ENCODE results near the gene EPHX1. TPM values are rescaled to one million over a fixed set of nuclear protein-coding genes. Genes with fewer than 3 reads are reported as not detected.

Gene EPHX1
- total and polyA plus RNA-seq, 4 donors, result 31.7 to 115 (median 98.5) TPM

DNA sequence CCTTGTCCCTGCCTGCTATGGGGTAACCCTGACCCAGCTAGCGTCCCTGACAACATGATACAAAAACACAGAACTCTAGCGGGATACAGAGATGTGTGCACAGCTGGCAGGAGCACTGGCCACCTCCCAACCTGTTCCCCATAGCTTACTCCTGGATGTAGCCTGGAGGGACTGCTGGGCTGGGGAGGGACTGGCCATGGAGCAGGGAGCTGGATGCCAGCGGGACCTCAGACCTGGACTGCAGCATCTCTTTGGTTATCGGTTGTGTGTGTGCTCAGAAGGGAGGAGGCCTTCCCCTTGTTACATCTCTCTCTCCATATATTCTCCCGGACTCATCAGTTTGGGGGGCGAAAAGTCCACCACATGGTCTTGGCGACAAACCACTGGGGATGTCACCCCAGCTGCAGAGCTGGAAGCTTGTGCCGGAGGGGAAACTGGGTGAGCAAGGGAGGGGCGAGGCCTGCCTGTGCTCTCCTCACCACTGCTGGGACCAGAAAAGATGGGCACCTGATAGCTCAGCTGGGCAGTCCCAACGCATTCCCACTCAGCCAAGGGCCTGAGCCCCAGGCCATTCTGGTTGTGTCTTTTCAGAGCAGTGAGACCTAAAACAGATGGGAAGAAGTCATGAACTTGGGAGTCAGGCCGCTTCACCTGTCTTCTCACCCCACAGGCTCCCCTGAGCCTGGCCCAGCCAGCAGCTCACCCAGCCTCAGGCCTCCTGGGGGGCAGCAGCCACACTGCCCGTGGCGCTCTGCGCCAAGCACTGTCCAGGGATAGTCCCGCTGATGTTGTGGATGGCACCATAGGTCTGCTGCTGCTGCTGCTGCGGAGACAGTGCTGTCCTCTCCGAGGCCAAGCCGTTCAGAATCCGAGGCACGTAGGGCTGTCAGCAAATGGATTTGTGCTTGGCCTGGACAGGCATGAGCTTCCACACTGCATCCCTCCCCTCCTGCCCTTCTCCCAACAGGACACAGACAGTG, 36.7 kb downstream of the EPHX1 start:
- no peak overlapping the region for H3K27ac ChIP-seq (ENCODE audit: low read depth in 1 of 2, low read length in 1 of 2)
- H3K9me3 ChIP-seq (ENCODE audit: control insufficient read depth in 4 of 4, insufficient read depth in 3 of 4, low read length in 3 of 4), result no peaks in the 10 kb centered on the region
- no peaks in the 10 kb centered on the region for H3K27me3 ChIP-seq (ENCODE audit: control insufficient read depth in 3 of 3, insufficient read depth in 3 of 3, low read length in 2 of 3)
- ATAC-seq (ENCODE audit: insufficient read depth, low FRiP score) (no peak), DNase-seq (no peak)
- TF ChIP-seq, protein P1, sequence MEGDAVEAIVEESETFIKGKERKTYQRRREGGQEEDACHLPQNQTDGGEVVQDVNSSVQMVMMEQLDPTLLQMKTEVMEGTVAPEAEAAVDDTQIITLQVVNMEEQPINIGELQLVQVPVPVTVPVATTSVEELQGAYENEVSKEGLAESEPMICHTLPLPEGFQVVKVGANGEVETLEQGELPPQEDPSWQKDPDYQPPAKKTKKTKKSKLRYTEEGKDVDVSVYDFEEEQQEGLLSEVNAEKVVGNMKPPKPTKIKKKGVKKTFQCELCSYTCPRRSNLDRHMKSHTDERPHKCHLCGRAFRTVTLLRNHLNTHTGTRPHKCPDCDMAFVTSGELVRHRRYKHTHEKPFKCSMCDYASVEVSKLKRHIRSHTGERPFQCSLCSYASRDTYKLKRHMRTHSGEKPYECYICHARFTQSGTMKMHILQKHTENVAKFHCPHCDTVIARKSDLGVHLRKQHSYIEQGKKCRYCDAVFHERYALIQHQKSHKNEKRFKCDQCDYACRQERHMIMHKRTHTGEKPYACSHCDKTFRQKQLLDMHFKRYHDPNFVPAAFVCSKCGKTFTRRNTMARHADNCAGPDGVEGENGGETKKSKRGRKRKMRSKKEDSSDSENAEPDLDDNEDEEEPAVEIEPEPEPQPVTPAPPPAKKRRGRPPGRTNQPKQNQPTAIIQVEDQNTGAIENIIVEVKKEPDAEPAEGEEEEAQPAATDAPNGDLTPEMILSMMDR (IDR thresholded peaks at IDR 0.05; ENCODE audit: control extremely low read depth, extremely low read depth), result no peak
- WGBS, 2 donors, result 90 to 95% methylated on average over 20 of the region's 20 CpGs
- no peak overlapping the region for H3K4me3 ChIP-seq
- H3K36me3 ChIP-seq (ENCODE audit: control insufficient read depth in 4 of 4, insufficient read depth in 4 of 4, low read length in 4 of 4), result peaks cover 0 to 61% (median 48%) of the 10 kb centered on the region in 4 donors
- H3K4me1 ChIP-seq (ENCODE audit: control insufficient read depth in 5 of 5, insufficient read depth in 5 of 5, low read length in 5 of 5), result peaks cover 0 to 56% (median 6%) of the 10 kb centered on the region in 5 donors
- no peak overlapping the region for H3K9ac ChIP-seq (ENCODE audit: insufficient read depth in 1 of 2, low read length in 2 of 2)

DNA sequence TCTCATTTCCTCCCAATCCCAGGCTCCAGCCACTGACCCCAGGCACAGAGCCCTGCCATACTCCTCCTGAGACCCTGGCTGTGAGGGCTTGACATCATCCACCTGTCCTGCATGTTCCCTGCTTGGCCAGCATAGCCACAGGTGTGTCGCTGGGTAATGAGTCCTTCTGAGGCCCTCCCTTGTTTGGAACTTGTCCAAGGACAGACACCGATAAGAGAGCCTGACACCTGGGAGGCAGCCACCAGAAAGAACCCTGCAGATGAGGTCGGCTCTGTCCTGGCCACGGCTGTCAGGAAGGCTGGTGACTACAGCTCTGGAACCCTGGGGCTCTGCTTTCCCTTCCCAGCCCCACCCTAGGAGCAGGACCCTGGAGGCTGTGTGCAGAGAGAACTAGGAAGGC, 37.7 kb downstream of the EPHX1 start:
- peak overlapping the region in 1 of 2 donors; percentile 26 for H3K27ac ChIP-seq (ENCODE audit: low read depth in 1 of 2, low read length in 1 of 2)
- TF ChIP-seq, protein P1 (IDR thresholded peaks at IDR 0.05; ENCODE audit: control extremely low read depth, extremely low read depth), result no peak
- 59 to 78% methylated on average over 4 of the region's 4 CpGs for WGBS, 2 donors
- H3K9me3 ChIP-seq (ENCODE audit: control insufficient read depth in 4 of 4, insufficient read depth in 3 of 4, low read length in 3 of 4), result no peaks in the 10 kb centered on the region
- peaks cover 0 to 65% (median 6%) of the 10 kb centered on the region in 5 donors for H3K4me1 ChIP-seq (ENCODE audit: control insufficient read depth in 5 of 5, insufficient read depth in 5 of 5, low read length in 5 of 5)
- H3K27me3 ChIP-seq (ENCODE audit: control insufficient read depth in 3 of 3, insufficient read depth in 3 of 3, low read length in 2 of 3), result no peaks in the 10 kb centered on the region
- ATAC-seq (ENCODE audit: insufficient read depth, low FRiP score), result no peak
- no peak overlapping the region for H3K9ac ChIP-seq (ENCODE audit: insufficient read depth in 1 of 2, low read length in 2 of 2)
- no peak for DNase-seq
- H3K4me3 ChIP-seq, result no peak overlapping the region
- peaks cover 0 to 54% (median 43%) of the 10 kb centered on the region in 4 donors for H3K36me3 ChIP-seq (ENCODE audit: control insufficient read depth in 4 of 4, insufficient read depth in 4 of 4, low read length in 4 of 4)

DNA sequence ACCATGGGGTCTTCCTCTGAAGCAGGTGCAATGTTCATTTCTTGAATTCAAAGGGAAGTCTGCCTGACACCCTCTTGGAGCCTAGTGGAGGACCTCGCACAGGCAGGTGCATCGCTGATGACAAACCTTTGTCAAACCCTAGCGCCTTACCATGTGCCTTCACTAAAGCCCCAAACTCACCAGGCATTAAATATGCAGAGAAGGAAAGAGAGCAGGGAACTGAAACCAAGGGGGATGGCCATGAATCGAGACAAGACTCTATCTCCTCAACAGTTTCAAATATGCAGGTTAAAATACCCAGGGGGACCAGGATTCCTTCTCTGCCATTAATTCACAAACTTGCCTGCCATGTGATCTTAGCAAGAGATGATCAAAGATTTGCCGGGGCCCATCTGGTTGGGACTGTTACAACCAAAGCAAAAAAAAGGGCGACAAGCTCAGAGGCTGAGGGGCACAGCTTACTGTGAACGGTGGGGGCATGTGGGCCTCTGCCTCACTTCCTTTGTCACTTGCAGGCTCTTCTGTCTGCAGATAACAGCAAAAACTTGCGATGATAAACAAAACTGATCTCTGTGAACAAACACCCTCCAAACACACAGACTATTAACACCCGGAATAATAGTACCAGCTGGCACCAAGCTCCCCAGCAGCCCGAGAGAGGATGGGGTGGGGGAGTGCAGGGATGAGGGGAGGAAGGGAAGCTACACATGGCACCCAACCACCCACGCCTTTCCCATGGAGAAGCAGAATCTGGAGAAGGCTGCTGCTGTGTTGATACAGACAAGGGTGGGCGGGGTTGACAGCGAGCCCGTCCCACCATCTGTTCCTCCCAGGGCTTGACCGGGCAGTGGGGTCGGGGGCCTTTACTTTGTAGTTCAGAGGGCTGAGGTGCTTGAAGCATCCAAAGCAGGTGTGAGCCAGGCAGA, 38.4 kb downstream of the EPHX1 start:
- DNase-seq, result peak; percentile 46 to 65 (median 48)

More for the DNA sequence above, 38.4 kb downstream of the EPHX1 start:
- no peak for ATAC-seq (ENCODE audit: insufficient read depth, low FRiP score)
- WGBS, 2 donors, result 64 to 73% methylated on average over 16 of the region's 16 CpGs
- Histone ChIP-seq H3K4me1 (ENCODE audit: control insufficient read depth in 5 of 5, insufficient read depth in 5 of 5, low read length in 5 of 5) (peaks cover 0 to 72% (median 6%) of the 10 kb centered on the region in 5 donors), H3K27ac (ENCODE audit: low read depth in 1 of 2, low read length in 1 of 2) (peak overlapping the region in 1 of 2 donors; percentile 26), H3K27me3 (ENCODE audit: control insufficient read depth in 3 of 3, insufficient read depth in 3 of 3, low read length in 2 of 3) (no peaks in the 10 kb centered on the region), H3K4me3 (no peak overlapping the region), H3K9ac (ENCODE audit: insufficient read depth in 1 of 2, low read length in 2 of 2) (no peak overlapping the region), H3K36me3 (ENCODE audit: control insufficient read depth in 4 of 4, insufficient read depth in 4 of 4, low read length in 4 of 4) (peaks cover 0 to 56% (median 37%) of the 10 kb centered on the region in 4 donors), H3K9me3 (ENCODE audit: control insufficient read depth in 4 of 4, insufficient read depth in 3 of 4, low read length in 3 of 4) (no peaks in the 10 kb centered on the region)
- TF ChIP-seq, protein P1 (IDR thresholded peaks at IDR 0.05; ENCODE audit: control extremely low read depth, extremely low read depth), result no peak

Measured in lung (tissue), 12 donors.